ENCODE data around the gene GNB1. TPM values are rescaled to one million over a fixed set of nuclear protein-coding genes. Genes with fewer than 3 reads are reported as not detected.

Gene GNB1
- 137 and 158 TPM in 2 replicates for total RNA-seq

GRCh38 chr1:1890506-1891348 lies at the start of gene GNB1:
TSS of gene GNB1 (minus strand) at chr1:1891087. CDS start at chr1:1825453, 65,634 bp downstream.

GRCh38 chr1:1918901-1919303 lies 28.0 kb upstream of the GNB1 start, which contains the start of gene TMEM52:
TSS of gene TMEM52 (minus strand) at chr1:1919279. CDS start at chr1:1919265, 14 bp downstream.

GRCh38 chr1:1914971-1915692 lies 24.2 kb upstream of the GNB1 start, which contains the start of gene CALML6:
TSS of gene CALML6 (plus strand) at chr1:1915260. CDS start at chr1:1915281, 21 bp downstream.

DNA sequence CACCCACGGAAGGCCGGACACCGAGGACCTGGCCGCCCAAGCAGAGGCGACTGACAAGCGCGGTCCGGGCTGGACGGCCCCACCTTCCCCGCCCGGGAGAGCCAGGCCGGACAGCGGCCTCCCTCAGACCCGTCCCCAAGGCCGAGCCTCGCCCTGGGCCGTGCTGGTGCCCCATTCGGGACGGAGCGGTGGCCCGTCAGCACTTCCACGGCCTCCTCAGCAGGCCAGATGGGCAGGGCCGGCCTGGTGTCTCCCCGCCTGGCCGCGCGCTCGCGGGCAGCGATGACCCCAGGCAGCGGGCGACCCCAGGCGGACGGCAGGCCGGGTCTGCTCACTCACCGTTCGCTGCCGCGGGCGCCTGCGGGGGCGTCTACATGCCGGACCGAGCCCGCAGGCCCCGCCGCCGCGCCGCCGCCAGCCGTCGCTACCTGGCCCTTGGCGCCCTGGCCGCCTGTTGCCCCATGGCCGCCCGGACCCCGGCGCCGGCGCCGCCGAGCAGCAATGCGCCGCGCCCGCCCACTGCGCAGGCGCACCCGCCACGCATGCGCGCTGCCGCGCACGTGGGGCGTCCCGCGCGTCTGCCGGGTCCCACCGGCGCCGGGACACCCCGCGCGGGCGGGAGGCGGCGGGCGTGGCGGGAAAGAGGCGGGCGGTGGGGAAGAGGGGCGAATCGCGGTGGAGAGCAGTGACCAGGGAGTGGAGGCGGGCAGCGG lies 112.8 kb downstream of the GNB1 start, which contains the start of gene NADK:
TSS of gene NADK (minus strand) at position 521 of the 713 bp plus-strand sequence. CDS start 13,064 bp downstream, outside the sequence.

Other genes starting within 250 kb of the GNB1 start
- gene CDK11B, start 232.1 kb downstream of the GNB1 start, total RNA-seq = 7.5 and 7.7 TPM in 2 replicates
- 40.0 and 50.6 TPM in 2 replicates for gene SLC35E2B, start 198.3 kb downstream of the GNB1 start, total RNA-seq
- 11.3 and 16.7 TPM in 2 replicates for gene CDK11A, start 166.7 kb downstream of the GNB1 start, total RNA-seq
- 57.7 and 67.6 TPM in 2 replicates for gene NADK, start 112.6 kb downstream of the GNB1 start, total RNA-seq
- under 0.01 and 0.19 TPM in 2 replicates for gene CALML6, start 24.2 kb upstream of the GNB1 start, total RNA-seq
- 0.48 and 0.65 TPM in 2 replicates for gene TMEM52, start 28.2 kb upstream of the GNB1 start, total RNA-seq
- not detected in 2 replicates for gene CFAP74, start 112.7 kb upstream of the GNB1 start, total RNA-seq
- gene GABRD, start 128.3 kb upstream of the GNB1 start, total RNA-seq = not detected in 2 replicates
- gene PRKCZ, start 159.3 kb upstream of the GNB1 start, total RNA-seq = 0.76 and 2.3 TPM in 2 replicates

Data from vein endothelial cell (primary cell).